Activated CD8-positive, alpha-beta T cell treated with anti-CD3 and anti-CD28 coated beads for 36 hours (primary cell): ENCODE data around the gene SEZ6L. TPM values are rescaled to one million over a fixed set of nuclear protein-coding genes. Genes with fewer than 3 reads are reported as not detected.

Source experiments
- ATAC-seq: fragments of 200-7000 bp; cut with Tn5 transposase; one replicate; pipeline ENCODE4 v1.10.0; 2021; ENCODE audit warnings: mild to moderate bottlenecking, moderate library complexity
- CTCF ChIA-PET: fragments of 350-600 bp; sonication (Branson Sonifier 250); formaldehyde crosslinking; loops from one replicate; lab custom pipeline; 2021; ENCODE audit warnings: antibody characterized with exemption; lab: Charles Lee
- POLR2A ChIA-PET: fragments of 350-600 bp; sonication (Branson Sonifier 250); formaldehyde crosslinking; loops from one replicate; lab custom pipeline; 2021; ENCODE audit warnings: antibody characterized with exemption; lab: Charles Lee
- DNase-seq: peaks from one replicate; pipeline ENCODE4 v3.0.0-alpha.2; 2020
- H3K27ac Mint-ChIP-seq: one replicate; pipeline ENCODE4 v1.8.0; 2021; ENCODE audit warnings: mild to moderate bottlenecking, mixed read lengths
- H3K27me3 Mint-ChIP-seq: one replicate; pipeline ENCODE4 v1.8.0; 2021; ENCODE audit warnings: mixed read lengths
- H3K36me3 Mint-ChIP-seq: one replicate; pipeline ENCODE4 v1.8.0; 2021; ENCODE audit warnings: low read depth, mixed read lengths
- H3K4me1 Mint-ChIP-seq: one replicate; pipeline ENCODE4 v1.8.0; 2021; ENCODE audit warnings: low read depth, mixed read lengths
- H3K4me3 Mint-ChIP-seq: one replicate; pipeline ENCODE4 v1.8.0; 2021; ENCODE audit warnings: mild to moderate bottlenecking, moderate library complexity, mixed read lengths
- H3K9me3 Mint-ChIP-seq: one replicate; pipeline ENCODE4 v1.8.0; 2021; ENCODE audit warnings: mixed read lengths
- intact Hi-C: fragments of 100-400 bp; cut with micrococcal nuclease; formaldehyde crosslinking; loops from one replicate; pipeline ENCODE4 v1.10.0; 2022
- total RNA-seq, 2 experiments: library from RNA; stranded (reverse); gene quantifications; one replicate each; pipeline ENCODE4 v1.2.3, GENCODE V29; 2021
- TF ChIP-seq, protein P1 (sequence below): fragments of 200-600 bp; IDR thresholded peaks from one replicate; pipeline ENCODE4 v1.8.0; 2022; ENCODE audit warnings: antibody characterized with exemption, mild to moderate bottlenecking

Gene SEZ6L
- total RNA-seq, 2 experiments from 2014 or later, result not detected

DNA sequence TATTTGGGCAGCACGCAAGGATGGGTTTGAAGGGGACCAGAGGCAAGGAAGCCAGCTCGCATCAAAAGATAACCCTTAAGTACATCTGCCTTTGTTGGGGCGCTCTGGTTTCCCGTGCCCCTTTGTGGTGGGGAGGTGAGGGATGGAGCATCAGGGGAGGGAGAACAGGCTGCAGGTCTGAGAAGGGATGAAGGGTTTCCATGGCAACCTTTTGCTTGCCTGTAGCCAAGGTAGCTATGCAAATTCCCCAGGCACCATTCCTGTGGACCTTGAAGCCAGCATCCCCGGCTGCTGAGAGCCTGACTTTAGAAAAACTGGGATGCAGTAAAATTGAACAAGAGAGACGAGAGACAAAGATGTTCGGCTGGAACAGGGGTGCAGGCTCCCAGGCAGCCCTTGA is 75.7 kb downstream of the SEZ6L start:
- Mint-ChIP-seq H3K4me1 (no peaks in the 10 kb centered on the region), H3K27ac (no peak overlapping the region), H3K9me3 (no peaks in the 10 kb centered on the region), H3K36me3 (no peaks in the 10 kb centered on the region), H3K4me3 (no peak overlapping the region), H3K27me3 (peaks cover 6% of the 10 kb centered on the region)
- ChIA-PET POLR2A (no interaction called here), CTCF (no interaction called here)
- TF ChIP-seq, protein P1, sequence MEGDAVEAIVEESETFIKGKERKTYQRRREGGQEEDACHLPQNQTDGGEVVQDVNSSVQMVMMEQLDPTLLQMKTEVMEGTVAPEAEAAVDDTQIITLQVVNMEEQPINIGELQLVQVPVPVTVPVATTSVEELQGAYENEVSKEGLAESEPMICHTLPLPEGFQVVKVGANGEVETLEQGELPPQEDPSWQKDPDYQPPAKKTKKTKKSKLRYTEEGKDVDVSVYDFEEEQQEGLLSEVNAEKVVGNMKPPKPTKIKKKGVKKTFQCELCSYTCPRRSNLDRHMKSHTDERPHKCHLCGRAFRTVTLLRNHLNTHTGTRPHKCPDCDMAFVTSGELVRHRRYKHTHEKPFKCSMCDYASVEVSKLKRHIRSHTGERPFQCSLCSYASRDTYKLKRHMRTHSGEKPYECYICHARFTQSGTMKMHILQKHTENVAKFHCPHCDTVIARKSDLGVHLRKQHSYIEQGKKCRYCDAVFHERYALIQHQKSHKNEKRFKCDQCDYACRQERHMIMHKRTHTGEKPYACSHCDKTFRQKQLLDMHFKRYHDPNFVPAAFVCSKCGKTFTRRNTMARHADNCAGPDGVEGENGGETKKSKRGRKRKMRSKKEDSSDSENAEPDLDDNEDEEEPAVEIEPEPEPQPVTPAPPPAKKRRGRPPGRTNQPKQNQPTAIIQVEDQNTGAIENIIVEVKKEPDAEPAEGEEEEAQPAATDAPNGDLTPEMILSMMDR, result no peak
- no peak for ATAC-seq
- intact Hi-C loops, result no loop called here
- no peak for DNase-seq

DNA sequence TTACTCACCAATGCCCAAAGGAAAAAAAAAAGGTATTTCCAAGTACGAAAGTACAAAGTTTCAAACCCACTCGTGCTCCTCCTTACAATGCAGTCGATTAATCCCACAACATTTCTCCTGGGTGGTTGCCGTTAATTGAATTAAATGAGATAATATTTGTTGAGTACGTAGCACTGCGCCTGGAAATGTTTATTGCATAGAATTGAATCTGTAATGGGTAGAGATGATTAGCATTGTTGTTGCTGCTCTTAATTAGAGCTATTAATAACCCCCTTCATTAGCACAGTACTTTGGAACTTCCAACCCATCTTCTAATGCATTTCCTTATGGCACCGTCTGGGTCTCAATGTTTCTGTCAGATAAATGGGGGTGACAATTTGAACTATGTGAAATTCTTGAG is 77.3 kb downstream of the SEZ6L start:
- H3K27ac Mint-ChIP-seq, result no peak overlapping the region
- no peak overlapping the region for H3K4me3 Mint-ChIP-seq
- TF ChIP-seq, protein P1, result no peak
- POLR2A ChIA-PET, result no interaction called here
- intact Hi-C loops, result no loop called here
- CTCF ChIA-PET, result interaction anchor here (1.2 kb wide), 1 partner anchor 79 kb away, joined by 3 read pairs; no protein-coding TSS in a partner anchor
- ATAC-seq (no peak), DNase-seq (no peak)
- peaks cover 4% of the 10 kb centered on the region for H3K9me3 Mint-ChIP-seq
- H3K36me3 Mint-ChIP-seq, result no peaks in the 10 kb centered on the region
- H3K27me3 Mint-ChIP-seq, result peaks cover 11% of the 10 kb centered on the region
- no peaks in the 10 kb centered on the region for H3K4me1 Mint-ChIP-seq

DNA sequence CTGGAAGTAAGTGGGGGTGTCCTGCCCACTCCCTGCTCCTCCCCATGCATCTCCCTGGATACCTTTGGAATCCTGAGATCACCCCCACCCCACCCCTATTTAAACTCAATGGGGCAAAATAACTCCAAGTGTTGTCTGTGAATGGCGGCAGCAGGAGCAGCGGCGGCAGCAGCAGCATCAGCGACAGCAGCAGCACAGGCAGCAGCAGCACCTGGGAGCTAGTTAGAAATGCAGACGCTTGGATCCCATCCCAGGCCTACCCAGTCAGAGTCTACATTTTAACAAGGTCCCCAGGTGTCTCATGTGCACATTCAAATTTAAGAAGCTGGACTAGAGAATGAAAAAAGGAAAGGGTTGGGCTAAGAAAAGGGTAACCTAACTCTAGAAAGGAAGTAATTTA is 82.6 kb downstream of the SEZ6L start:
- Mint-ChIP-seq H3K9me3 (peaks cover 4% of the 10 kb centered on the region), H3K4me3 (no peak overlapping the region), H3K4me1 (no peaks in the 10 kb centered on the region), H3K27me3 (peaks cover 28% of the 10 kb centered on the region), H3K27ac (no peak overlapping the region), H3K36me3 (no peaks in the 10 kb centered on the region)
- DNase-seq, result no peak
- CTCF ChIA-PET, result no interaction called here
- TF ChIP-seq, protein P1, result no peak
- ATAC-seq, result no peak
- POLR2A ChIA-PET, result no interaction called here
- intact Hi-C loops, result no loop called here

DNA sequence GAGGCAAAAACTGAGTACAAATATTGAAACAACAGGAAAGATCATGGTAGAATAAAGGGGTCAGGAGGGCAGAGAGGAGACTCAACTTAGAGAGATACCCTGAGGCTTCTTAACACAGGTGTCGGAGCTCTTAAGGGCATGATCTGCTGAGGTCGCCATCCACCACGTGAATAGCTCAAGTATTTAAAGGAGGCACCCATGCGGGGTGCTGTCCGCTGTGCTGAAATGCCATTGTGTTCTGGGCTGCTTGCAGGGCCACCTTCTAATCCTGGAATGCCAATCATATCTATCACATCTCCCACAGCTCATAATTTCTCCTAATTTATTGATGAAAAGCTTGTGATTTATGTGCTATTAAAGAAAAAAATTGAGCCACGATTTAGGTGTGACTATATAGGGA is 90.2 kb downstream of the SEZ6L start:
- TF ChIP-seq, protein P1, result no peak
- ChIA-PET CTCF (interaction anchor here (1.1 to 1.6 kb wide), 3 partner anchors 71 to 101 kb away, joined by 3 to 5 read pairs (median 4); no protein-coding TSS in a partner anchor), POLR2A (interaction anchor here (0.6 kb wide), 1 partner anchor 486 kb away, joined by 3 read pairs; no protein-coding TSS in a partner anchor)
- Mint-ChIP-seq H3K27ac (no peak overlapping the region), H3K4me1 (no peaks in the 10 kb centered on the region), H3K36me3 (no peaks in the 10 kb centered on the region), H3K27me3 (peaks cover 22% of the 10 kb centered on the region), H3K9me3 (no peaks in the 10 kb centered on the region), H3K4me3 (no peak overlapping the region)
- intact Hi-C loops, result no loop called here
- no peak for ATAC-seq
- peak; percentile 48 for DNase-seq

DNA sequence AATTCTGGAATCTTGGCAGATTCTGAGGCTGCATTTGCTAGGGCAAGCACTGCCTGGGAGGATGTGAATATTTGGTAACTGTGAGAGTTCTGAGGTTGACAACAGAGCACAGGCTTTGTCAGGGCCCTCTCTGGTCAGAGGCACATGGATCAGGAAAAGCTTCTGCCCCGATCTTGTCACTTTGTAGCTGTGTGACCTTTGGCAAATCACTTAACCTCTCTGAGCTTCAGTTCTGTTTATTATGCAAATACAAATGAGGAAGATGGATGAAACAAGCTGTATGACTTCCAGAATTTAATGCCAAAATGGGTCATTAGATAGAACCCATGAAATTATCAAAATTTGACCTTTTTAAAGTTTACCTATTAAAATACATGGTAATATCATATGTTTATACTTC is 94.9 kb downstream of the SEZ6L start:
- TF ChIP-seq, protein P1, result no peak
- Mint-ChIP-seq H3K27ac (no peak overlapping the region), H3K4me1 (no peaks in the 10 kb centered on the region), H3K4me3 (no peak overlapping the region), H3K36me3 (no peaks in the 10 kb centered on the region), H3K9me3 (no peaks in the 10 kb centered on the region), H3K27me3 (peaks cover 19% of the 10 kb centered on the region)
- intact Hi-C loops, result no loop called here
- CTCF ChIA-PET, result interaction anchor here (1.5 kb wide), 1 partner anchor 57 kb away, joined by 4 read pairs; no protein-coding TSS in a partner anchor
- POLR2A ChIA-PET, result no interaction called here
- no peak for DNase-seq
- no peak for ATAC-seq
